Uterus (tissue), 2 donors: ENCODE data around the gene ADARB2.

Experiments
- POLR2A ChIP-seq, 2 donors: fragments of 450-650 bp; IDR thresholded peaks; one replicate each; pipeline ENCODE4 v1.6.1; 2016; ENCODE audit warnings: antibody characterized with exemption in 2 of 2, mild to moderate bottlenecking in 1 of 2, moderate library complexity in 1 of 2
- TF ChIP-seq, protein P1 (sequence below), 4 experiments: fragments of 200-600 bp in 2 of 4; fragments of 450-650 bp in 2 of 4; sonication (generic) in 2 of 4; IDR thresholded peaks; one replicate each; pipeline ENCODE4 v1.5.1; 2016 to 2019; ENCODE audit warnings: antibody characterized with exemption in 4 of 4, mild to moderate bottlenecking in 2 of 4, moderate library complexity in 1 of 4

DNA sequence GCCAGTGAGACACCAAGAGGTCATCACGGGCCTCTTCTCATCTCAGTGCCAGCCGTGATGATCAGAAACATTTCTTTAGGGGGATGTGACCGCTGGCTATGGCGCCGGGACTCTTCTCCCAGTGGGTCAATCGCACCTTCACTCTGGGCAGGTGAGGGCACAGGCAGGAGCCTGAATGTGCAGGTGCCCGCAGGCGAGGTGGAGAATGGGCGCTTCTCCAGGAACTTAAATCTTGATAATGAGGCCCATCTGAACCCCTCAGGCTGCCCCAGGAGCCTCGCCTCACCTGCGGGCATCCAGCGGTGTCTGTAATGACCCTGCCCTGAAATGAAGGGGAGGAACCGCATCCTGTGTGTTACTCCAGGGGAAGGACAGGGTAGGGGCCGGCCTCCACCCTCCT is 204.7 kb downstream of the ADARB2 start:
- TF ChIP-seq, protein P1, sequence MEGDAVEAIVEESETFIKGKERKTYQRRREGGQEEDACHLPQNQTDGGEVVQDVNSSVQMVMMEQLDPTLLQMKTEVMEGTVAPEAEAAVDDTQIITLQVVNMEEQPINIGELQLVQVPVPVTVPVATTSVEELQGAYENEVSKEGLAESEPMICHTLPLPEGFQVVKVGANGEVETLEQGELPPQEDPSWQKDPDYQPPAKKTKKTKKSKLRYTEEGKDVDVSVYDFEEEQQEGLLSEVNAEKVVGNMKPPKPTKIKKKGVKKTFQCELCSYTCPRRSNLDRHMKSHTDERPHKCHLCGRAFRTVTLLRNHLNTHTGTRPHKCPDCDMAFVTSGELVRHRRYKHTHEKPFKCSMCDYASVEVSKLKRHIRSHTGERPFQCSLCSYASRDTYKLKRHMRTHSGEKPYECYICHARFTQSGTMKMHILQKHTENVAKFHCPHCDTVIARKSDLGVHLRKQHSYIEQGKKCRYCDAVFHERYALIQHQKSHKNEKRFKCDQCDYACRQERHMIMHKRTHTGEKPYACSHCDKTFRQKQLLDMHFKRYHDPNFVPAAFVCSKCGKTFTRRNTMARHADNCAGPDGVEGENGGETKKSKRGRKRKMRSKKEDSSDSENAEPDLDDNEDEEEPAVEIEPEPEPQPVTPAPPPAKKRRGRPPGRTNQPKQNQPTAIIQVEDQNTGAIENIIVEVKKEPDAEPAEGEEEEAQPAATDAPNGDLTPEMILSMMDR (IDR thresholded peaks at IDR 0.05): no peak
- no peak for TF ChIP-seq POLR2A (IDR thresholded peaks at IDR 0.05)
